Mucosa of descending colon (tissue), 3 donors: ENCODE results near the gene RADX. TPM values are rescaled to one million over a fixed set of nuclear protein-coding genes. Genes with fewer than 3 reads are reported as not detected.
A peak's percentile ranks its signal among the peaks of the same experiment; 100 is the strongest.

Experiments
- ATAC-seq: fragments of 200-7000 bp; cut with Tn5 transposase; one replicate; pipeline ENCODE4 v1.9.1; 2020; ENCODE audit warnings: mild to moderate bottlenecking, moderate library complexity
- DNase-seq, 3 donors: peaks; one replicate each; pipeline ENCODE4 v3.0.0-alpha.2; 2020
- H3K36me3 ChIP-seq: fragments of 200-600 bp; one replicate; pipeline ENCODE4 v1.8.0; 2021; ENCODE audit warnings: low read depth, mild to moderate bottlenecking
- H3K4me1 ChIP-seq: fragments of 200-600 bp; one replicate; pipeline ENCODE4 v1.8.0; 2021; ENCODE audit warnings: low read depth, mild to moderate bottlenecking
- H3K4me3 ChIP-seq: fragments of 200-600 bp; one replicate; pipeline ENCODE4 v1.8.0; 2021; ENCODE audit warnings: mild to moderate bottlenecking
- H3K9me3 ChIP-seq: fragments of 200-600 bp; one replicate; pipeline ENCODE4 v1.8.0; 2021; ENCODE audit warnings: mild to moderate bottlenecking
- intact Hi-C, 2 donors: fragments of 100-400 bp; cut with DNase I in 1 of 2; cut with micrococcal nuclease in 1 of 2; formaldehyde crosslinking; loops; one replicate each; pipeline versions ENCODE4 v1.11.0 to v1.11.1; 2022; cut with DNase I, micrococcal nuclease
- total RNA-seq, 3 donors: library from RNA; stranded (reverse); fragmentation: NEBNext Ultra II Directional in 2 of 3; extraction: Animal tissue kit (Norgen Biotek cat#: 25700) in 2 of 3; gene quantifications; one replicate each; pipeline versions ENCODE4 v1.2.1 to v1.2.4, GENCODE V29; 2021 to 2023
- TF ChIP-seq, protein P1 (sequence below): fragments of 200-600 bp; IDR thresholded peaks from one replicate; pipeline ENCODE4 v1.8.0; 2022; ENCODE audit warnings: antibody characterized with exemption, mild to moderate bottlenecking
- donor health status: DM: no; HTN: no; CAD: no; lungs with moderate emphysema.
- donor health status: DM: no; HTN: no; CAD: no.
- donor health status: DM: no; HTN: yes; CAD: no.

Gene RADX
- total RNA-seq, 3 donors from 2014 or later = 1.3 to 2.6 (median 1.7) TPM

DNA sequence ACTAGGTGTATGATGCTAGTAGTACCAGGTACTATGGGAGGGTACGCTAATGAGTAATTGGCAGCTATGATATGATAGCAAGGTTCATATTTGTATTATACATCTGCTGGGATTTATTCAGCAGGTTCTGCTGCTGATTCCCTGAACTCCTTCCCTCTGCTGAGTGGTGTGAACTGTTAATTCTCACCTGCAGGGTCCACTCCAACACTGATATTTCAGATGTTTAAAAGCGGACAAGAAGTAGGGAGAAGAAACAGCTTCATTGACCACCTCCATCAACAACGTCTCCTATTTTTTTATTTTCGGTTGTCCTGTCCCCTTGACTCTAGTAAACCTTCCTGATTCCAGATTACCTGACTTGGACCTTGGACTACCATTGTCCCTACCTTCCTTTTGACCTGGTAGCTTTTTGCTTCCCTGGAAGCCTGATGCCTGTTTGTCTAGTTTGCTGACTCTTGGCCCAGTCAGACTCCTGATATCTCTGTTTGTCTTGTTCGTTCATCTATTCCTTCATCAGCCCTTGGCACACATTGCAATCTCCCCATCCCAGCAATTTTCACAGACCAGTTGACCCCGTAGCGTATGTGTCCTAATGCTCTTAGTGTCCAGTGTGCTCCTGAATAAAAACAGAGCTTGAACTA lies 80.8 kb downstream of the RADX start:
- Histone ChIP-seq H3K4me1 (no peaks in the 10 kb centered on the region), H3K4me3 (no peak overlapping the region), H3K9me3 (no peaks in the 10 kb centered on the region), H3K36me3 (no peaks in the 10 kb centered on the region)
- TF ChIP-seq, protein P1, sequence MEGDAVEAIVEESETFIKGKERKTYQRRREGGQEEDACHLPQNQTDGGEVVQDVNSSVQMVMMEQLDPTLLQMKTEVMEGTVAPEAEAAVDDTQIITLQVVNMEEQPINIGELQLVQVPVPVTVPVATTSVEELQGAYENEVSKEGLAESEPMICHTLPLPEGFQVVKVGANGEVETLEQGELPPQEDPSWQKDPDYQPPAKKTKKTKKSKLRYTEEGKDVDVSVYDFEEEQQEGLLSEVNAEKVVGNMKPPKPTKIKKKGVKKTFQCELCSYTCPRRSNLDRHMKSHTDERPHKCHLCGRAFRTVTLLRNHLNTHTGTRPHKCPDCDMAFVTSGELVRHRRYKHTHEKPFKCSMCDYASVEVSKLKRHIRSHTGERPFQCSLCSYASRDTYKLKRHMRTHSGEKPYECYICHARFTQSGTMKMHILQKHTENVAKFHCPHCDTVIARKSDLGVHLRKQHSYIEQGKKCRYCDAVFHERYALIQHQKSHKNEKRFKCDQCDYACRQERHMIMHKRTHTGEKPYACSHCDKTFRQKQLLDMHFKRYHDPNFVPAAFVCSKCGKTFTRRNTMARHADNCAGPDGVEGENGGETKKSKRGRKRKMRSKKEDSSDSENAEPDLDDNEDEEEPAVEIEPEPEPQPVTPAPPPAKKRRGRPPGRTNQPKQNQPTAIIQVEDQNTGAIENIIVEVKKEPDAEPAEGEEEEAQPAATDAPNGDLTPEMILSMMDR = no peak
- DNase-seq (peak in 1 of 3 donors; percentile 65), ATAC-seq (peak; percentile 92)
- intact Hi-C loops = no loop called here

DNA sequence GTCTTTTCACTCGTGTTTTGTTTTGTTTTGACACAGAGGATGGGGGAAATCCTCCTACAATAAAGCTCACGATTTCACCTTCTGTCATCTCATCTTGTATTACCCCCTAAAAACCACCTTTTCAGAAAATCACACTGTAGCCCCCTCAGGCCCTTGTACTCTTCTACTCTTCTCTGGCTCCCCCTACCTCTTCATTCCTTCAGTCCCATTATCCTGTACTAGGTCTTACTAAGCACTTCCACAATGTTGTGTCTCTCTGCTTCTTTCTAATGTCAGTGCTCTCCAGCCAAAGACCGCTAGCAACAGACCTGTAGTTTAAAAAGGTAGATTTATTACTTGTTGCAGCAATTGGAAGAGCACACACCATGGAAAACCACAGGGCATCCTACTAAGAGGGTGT lies 84.7 kb downstream of the RADX start:
- H3K4me3 ChIP-seq = no peak overlapping the region
- no peak for ATAC-seq
- TF ChIP-seq, protein P1 = no peak
- no peaks in the 10 kb centered on the region for H3K9me3 ChIP-seq
- DNase-seq = no peak
- H3K4me1 ChIP-seq = no peaks in the 10 kb centered on the region
- intact Hi-C loops = no loop called here
- H3K36me3 ChIP-seq = no peaks in the 10 kb centered on the region

DNA sequence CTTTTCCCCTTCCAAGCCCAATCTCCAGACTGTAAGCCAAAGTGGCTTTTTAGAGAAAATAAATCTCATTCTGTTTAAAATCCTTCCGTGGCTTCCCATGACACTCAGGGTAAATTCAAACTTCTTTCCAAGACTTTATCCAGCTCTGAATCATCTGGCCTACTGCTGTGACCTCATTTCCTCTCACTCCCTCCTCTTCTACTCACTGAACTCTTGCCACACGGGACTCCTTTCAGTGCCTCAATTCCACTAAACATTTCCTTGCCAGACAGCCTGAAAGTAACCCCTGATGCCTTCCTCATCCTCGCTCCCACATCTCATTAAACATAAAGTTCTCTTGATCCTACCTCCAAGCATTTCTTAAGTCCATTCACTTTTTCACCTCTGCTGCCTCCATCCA lies 86.9 kb downstream of the RADX start:
- Histone ChIP-seq H3K4me3 (no peak overlapping the region), H3K9me3 (no peaks in the 10 kb centered on the region), H3K36me3 (no peaks in the 10 kb centered on the region), H3K4me1 (no peaks in the 10 kb centered on the region)
- TF ChIP-seq, protein P1 = no peak
- DNase-seq = no peak
- intact Hi-C loops = no loop called here
- ATAC-seq = no peak

DNA sequence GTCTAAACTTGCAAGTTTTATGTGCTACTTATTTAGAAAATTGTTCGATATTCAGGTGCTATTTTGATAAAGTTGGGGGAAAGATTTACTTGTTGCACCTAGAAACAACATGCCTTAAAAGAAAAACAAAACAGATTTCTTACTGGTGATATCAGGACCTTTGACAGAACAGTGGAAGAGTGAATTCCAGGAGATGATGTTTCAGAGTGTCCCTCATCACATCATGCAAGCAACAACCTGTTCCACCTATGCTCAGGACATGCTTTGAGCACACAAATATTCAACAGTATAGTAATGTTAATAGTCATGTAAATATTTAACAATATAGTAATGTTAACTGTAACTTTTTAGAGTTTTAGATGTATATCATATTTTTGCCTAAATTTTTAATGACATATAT lies 90.9 kb downstream of the RADX start:
- intact Hi-C loops = no loop called here

DNA sequence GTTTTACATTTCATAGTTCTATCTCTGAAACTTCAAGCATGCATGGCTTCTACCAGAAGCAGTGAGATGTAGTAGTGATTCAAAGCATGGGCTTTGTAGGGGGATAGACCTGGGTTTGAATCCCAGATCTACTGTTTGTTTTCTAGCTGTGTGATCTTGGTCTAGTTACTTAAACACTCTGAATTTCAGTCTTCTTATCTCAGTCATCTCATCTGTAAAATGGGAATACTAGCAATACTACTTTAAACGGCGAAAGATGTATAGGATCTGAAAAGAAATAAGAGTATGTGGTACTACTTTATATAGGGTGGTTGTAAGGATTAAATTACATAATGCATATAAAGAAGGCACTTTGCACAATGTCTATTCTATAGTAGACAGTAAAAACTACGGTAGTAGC lies 94.7 kb downstream of the RADX start:
- Histone ChIP-seq H3K4me1 (no peaks in the 10 kb centered on the region), H3K9me3 (no peaks in the 10 kb centered on the region), H3K36me3 (no peaks in the 10 kb centered on the region), H3K4me3 (no peak overlapping the region)
- ATAC-seq = no peak
- intact Hi-C loops = no loop called here
- TF ChIP-seq, protein P1 = no peak
- DNase-seq = no peak

More for the DNA sequence above, 90.9 kb downstream of the RADX start:
- TF ChIP-seq, protein P1 = no peak
- Histone ChIP-seq H3K4me1 (no peaks in the 10 kb centered on the region), H3K36me3 (no peaks in the 10 kb centered on the region), H3K4me3 (no peak overlapping the region), H3K9me3 (no peaks in the 10 kb centered on the region)
- DNase-seq = no peak
- ATAC-seq = no peak
